Inflammatory macrophage treated with lipopolysaccharide for 1 hour (primary cell): Measurements from ENCODE around the gene ARHGAP45.
"Not testable (repeated sequence)": the region's sequence is repeated elsewhere in the genome, so short reads cannot be mapped to it uniquely, and the experiment has no call there.

ENCODE experiments used
- DNase-seq, 2 donors: peaks; one replicate each; pipeline ENCODE4 v3.0.0-alpha.2; 2020 to 2022

Gene ARHGAP45

DNA sequence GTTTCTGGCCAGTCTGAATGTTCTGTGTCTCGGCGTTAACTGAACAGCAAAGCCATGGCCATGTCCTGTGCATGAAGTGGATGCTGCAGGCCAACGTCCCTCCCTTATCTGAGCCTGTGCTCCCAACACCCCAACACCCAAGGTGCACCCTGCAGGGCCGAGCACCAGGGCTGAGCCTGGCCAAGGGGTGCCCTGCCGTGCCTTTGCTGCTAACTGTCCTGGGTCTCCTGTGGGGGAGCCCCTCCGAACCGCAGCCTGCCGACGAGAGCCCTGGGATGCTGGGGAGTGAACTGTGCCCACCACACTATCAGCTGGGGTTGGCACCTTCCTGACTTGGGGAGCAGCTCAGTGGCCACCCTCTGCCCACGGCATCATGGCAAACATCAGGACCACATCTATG, 54.4 kb downstream of the ARHGAP45 start:
- no peak for DNase-seq

DNA sequence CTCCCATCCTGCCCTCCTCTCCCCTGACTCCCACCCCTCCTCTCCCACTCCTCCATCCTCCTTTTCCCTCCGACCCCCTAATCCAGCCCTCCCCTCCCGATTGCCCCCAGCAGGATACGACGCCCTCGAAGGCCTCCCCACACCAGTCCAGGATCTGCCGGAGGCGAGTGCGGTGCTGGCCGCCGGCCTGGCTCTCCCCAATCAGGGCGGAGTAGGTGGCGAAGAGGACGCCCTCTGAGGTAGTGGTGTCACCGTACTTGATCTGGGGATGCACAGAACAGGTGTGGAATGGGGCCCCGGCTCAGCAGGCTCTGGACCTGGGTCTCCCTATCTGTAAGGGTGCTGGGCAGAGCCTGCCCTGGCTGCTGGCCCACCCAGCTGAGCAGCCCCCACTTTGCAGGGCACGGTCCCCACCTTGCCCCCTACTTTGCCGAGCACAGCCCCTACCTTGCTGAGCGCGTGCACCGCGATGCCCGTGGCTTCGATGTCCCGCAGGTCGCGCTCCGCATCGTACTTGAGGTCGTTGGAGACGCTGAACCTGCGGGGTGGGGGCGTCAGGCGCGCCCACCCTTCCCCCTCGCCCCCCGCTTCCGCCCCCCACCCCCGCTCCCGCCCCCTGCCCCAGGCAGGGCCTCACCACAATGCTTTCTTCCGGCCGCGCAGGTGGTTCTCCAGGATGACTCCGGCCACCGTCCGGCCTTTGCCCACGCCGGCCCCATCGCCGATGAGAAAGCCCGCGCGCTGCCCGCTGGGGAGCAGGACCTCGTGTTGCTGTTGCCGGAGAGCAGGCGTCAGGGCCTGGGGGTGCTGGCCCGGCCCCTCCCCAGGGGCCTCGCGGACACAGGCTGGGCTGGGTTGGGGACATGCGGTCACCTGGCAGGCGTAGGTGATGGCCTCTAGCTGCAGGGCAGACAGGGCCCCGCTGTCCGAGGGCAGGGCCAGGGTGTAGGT, 55.3 kb downstream of the ARHGAP45 start:
- no peak for DNase-seq

DNA sequence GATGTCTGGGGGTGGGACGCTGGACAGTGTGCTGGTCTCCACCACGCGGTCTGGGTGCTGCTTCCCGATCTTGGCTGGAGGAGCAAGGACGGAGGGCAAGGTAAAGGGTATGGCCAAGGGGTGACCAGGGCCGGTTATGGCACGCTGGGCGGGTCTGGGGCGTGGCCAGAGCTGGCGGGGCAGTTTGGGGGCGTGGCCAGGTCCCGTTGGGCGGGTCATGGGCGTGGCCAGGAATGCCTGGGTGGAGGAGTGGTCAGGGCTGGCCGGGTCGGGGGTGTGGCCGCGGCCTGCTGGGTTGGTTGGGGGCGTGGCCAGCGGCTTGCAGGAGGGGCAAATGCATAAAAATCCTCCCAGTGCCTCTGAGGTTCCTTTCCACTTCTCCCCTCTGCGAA, 56.0 kb downstream of the ARHGAP45 start:
- DNase-seq, result peak; percentile 62 to 88

DNA sequence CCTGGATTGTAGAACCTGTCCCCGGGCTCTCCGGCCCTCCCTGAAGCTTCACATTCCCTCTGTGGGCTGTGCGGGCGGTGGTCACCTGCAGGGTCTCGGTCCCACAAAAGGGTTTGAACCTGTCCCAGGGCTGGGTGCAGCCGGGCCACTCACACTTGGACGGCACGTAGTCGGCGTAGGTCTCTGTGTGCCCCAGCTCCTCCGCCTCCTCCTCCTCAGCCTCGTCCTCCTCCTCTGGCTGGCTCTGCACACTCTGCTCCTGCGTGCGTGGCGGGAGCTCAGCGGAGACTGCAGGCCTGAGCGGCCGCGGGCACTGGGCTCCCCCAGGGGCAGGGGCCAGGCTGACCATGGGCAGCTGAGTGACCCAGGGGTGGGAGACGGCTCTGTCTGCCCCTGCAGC, 56.4 kb downstream of the ARHGAP45 start:
- DNase-seq, result no peak

DNA sequence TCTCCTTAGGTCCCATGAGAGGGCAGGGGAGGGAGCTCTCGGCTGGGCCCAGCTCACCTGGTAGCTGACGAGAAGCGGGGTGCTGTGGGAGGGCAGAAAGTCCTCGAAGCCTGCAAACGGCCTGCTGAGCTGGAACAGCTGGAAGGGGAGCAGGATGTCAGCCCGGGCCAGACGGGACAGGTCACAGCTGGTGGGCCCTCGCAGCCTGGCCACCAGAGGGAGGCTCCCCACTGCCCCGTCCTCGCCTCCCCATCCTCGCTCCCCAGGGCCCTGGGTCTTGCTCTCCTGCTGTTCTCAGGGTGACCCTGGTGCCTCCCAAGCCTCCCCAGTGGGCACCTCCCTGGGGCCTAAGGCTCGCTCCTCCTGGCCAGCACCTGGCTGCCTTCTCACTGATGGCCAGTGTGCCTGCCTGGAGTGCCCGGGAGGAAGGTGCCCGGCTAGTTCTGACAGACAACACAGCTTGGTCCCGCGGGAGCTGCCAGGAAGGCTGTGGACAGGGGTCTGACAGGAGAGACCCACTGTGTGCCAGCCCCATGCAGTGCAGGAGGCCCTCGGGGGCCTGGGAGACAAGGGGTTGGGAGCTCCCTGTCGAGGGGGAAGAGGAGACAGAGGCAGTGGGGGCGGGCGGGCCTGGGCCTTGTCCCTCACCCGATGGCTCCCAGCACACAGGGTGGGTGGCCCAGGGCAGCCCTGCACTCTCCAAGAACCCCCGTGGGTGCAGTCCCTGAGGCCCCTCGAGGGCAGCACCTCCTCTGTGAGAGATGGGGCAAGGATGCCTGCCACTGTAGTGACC, 57.1 kb downstream of the ARHGAP45 start:
- no peak for DNase-seq

DNA sequence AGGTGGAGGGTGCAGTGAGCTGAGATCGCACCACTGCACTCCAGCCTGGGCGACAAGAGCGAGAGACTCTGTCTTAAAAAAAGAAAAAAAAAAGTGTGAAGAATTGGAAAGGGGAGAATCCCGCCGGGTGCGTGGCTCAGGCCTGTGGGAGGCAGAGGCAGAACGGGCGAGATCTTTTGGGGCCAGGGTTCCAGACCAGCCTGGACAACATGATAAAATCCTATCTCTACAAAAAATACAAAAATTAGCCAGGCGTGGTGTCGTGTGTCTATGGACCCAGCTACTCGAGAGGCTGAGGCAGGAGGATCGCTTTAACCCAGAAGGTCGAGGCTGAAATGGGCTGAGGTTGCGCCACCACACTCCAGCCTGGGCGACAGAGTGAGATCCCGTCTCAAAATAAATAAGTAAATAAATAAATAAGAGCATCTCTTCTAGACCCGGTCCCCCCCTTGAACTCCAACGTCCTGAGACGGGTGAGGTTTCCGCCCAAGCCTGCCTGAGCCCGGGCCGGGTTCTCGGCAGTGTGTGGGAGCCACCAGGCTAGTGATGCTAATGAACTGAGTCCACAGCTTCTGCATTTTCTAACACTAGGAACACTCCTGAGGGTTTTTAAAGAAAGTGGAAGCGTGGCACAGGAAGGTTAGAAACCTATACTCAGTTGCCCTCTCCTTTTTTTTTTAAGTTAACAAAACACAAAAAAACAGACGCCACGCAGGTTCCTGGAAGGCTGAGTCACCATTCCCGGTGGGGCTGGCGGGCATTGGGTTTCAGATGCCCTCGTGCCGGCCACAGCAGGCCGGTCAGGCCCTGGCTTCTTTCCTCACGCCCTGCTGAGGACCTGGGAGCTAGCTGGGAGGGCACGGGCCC, 58.9 kb downstream of the ARHGAP45 start:
- peak; percentile 54 to 61 for DNase-seq

DNA sequence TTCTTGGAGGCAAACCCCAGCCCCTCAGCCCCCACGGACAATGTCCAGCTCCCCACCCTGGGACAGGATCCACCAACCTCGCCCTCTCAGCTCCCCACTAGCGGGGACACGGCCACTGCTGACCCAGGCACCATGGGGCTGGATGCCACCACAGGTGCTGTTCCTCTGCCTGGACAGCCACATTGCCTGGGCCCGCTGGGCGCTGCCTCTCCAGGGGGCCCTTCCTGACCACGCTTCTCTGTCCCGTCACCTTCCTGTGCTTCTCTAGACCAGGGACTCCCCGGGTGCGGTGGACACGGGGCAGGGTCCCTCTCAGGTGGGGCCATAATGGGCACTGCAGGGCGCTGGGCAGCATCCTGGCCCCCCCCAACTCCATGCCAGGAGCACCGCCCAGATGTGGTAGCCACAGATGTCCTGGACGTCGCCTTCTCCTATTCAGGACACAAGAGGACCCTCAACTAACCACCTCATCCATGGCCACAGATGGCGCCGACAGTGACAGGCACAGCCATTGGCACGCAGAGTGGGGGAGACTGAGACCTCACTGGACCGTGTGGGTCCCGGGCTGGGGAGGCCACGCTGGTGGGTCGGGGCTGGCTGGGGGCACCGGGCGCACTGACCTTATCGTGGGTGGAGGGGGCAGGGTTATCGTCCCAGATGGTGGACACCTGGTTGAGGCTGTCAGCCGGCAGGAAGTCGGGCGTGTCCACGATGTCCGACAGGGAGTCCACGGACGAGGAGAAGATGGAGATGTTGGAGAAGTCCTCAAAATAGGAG, 60.2 kb downstream of the ARHGAP45 start:
- DNase-seq, result no peak

DNA sequence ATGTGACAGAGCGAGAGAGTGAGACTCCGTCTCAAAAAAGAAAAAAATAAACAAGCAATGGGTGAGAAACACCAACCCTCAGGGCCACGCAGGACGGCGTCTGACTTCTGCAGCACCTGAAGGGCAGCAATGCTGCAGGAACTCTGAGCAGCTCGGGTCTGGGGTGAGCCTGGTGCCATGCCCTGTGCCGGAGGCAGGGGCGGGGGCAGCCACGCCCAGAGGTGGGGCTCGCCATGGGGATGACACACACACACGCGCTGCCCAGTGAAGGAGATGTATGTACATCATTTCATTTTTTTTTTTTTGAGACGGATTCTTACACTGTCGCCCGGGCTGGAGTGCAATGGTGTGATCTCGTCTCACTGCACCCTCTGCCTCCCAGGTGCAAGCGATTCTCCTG, 61.1 kb downstream of the ARHGAP45 start:
- DNase-seq, result no peak

DNA sequence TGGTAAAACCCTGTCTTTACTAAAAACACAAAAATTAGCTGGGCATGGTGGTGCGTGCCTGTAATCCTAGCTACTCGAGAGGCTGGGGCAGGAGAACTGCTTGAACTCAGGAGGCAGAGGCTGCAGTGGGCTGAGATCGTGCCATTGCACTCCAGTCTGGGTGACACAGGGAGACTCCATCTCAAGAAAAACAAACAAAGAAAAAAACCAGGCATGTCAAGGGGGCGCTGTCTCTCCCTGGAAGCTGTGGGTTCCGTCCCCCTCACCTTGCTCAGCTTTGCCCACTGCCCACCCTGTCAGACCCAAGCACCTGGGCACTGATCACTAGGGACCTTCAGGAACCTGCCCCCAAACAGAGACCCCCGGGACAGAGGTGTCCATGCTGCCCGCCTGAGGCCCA, 62.1 kb downstream of the ARHGAP45 start:
- not testable (repeated sequence) for DNase-seq

DNA sequence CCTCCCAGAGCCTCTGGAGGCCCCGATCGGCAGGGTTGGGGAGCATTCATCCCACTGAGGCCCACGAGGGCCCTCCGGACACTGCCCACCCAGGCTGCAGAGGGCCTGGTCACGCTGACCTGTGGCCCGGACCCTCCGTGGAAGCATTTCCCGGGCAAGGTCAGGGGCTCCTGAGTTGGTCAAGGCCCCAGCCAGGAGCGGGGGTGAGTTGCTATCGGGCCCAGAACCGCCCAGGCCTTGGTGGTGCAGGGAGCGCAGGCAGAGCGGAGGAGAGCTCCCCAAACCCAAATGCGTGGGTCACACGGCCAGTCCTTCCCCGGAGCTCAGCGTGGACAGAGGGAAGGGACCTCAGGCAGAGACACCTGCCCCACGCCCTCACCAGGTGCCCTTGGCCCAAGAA, 62.6 kb downstream of the ARHGAP45 start:
- DNase-seq, result no peak

DNA sequence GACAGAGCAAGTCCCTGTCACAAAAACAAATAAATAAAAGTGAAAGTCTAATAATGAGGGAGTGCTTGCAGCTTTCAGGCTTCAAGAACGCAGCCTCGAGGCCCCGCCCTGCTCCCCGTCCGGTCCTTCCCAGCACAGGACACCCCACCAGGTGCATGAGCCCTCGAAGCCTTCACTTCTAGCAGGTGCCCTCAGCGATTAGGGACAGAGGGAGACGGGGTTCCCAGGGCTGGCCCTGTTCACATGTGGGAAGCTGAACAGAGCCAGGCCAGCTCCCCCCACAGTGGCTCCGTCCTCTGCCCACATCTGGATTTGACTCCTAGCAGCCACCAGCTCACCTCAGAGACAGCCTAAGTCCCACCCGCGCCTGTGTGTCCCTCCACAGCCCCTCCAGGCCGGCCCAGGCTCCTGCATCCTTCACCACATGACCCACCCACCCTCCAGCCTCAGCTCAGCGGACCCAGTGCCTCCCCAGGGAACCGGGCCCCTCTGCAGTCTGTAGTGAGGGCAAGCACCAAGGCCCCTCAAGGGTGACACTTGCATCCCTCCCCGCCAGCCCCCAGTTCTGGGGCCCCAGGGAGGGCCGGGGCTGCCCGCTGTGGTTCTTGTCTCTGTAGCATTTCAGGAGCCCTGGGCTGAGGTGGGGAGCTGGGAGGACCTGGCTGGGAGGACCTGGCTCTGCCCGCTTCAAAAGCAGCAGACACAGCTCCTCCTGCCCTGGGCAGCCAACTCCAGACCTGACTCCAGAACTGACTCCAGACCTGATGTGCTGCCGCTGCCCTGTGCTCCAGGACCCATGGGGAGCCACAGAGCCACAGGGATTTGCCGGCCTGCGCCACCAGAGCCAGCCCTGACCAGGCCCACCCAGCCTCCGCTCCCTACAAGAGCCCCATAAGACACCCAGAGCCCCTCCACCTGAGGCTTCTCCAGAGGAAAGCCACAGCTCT, 64.1 kb downstream of the ARHGAP45 start:
- DNase-seq, result no peak

DNA sequence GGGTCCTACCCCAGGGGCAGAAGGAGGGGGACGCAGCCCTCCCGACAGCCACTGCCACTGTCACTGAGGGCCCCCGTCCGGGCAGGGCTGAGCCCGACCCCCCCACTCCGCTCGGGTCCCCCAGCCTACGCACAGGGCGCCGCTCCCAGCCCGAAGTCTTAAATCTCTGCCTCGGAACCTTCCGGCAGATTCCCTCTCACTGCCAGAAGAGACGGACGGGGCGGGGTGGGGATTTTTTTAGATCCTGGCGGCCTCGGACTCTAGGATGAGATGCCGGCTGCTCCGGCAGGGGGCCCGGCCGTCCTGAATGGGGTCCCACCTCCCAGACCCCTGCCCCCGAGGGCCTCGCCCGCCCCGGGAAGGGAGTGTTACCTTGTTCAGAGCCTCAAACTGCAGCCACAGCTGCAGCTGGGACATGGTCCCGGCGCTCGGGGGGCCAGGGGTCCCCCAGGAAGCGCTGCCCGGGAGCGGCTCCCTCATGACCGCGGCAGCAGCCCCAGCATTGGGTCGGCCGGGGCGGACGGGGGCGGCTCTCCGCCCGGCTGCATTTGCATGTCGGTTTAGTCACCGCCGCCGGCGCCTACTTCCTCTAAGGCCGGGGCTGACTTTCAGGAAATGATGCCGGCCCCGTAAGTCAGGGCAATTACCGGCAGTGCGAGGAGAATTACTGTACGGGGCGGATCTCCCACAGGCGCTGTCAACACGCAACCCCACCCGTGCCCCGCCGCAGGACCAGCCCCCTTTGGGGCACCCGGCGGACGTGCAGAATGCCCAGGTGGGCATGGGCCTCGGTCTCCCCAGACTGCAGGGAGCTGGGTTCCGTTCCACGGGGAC, 65.0 kb downstream of the ARHGAP45 start:
- DNase-seq, result peak; percentile 93 to 95

DNA sequence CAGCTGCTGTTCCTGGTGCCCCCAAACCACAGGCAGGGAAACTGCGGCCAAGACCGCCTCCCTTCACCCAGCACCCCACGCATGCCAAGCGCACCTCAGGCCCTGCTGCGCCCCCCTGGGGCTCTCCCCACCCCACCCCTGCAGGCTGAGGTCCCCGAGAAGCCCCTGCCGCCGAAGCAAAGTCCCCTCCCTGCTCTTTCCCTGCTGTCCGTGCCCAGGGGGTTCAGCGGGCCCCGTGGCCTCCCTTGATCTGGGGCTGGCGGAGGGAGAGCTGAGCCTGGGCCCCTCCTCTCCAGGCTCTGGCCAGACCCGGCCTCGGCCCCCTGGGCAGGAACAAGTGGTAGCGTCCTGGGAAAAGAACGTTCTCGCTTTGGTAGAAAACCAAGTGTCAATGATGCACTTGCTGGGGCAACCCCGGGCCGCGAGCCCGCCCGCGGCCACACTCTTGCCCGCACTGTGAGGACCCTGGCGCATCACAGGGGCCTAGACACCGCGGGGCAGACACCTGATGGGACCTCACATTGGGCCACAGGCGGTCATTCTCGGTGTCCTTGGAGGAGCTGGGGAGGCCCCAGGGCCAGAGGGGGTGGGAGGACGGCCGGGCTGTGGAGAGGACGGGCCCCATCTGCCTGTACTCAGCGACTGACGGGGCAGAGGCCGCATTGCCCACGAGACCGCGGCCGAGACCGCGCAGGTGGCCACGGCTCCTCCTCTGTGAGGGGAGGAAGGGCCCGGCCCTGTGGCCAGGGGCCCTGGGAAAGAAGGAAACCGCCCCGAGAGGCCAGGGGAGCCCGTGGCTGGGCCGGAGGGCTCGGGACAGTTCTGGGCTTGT, 65.8 kb downstream of the ARHGAP45 start:
- DNase-seq, result peak in 1 of 2 donors; percentile 20

DNA sequence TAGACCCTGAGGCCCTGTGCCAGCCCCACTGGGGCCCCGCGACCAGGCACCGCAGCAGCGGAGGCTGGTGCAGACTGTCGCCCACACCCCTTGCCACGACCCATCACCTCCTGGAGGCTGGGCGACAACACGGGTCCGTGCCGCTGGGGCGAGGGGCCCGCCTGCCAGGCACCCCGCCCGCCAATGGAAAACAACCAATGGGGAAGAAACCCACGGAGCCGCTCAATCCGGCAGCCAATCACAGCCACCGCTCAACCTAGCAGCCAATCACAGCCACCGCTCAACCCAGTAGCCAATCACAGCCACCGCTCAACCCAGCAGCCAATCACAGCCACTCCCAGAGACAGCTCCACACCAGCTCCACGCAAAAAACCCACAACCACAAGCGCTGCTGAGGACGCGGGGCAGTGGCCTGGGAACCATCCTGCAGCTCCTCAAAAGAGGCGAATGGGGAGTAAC, 66.5 kb downstream of the ARHGAP45 start:
- DNase-seq, result peak in 1 of 2 donors; percentile 36

DNA sequence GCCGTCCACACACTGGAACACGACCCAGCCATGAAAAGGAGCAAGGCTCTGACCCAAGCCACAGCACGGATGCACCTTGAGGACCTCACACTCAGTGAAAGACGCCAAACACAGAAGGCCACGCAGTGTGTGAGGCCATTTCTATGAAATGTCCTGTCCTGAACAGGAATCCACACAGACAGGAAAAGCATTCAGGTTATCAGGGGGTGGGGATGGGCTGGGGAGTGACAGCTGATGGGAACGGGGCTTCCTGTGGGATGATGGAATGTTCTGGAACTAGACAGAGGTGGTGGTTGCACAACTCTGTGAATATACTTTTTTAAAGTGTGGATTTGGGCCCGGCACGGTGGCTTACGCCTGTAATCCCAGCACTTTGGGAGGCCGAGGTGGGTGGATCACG, 67.5 kb downstream of the ARHGAP45 start:
- no peak for DNase-seq

DNA sequence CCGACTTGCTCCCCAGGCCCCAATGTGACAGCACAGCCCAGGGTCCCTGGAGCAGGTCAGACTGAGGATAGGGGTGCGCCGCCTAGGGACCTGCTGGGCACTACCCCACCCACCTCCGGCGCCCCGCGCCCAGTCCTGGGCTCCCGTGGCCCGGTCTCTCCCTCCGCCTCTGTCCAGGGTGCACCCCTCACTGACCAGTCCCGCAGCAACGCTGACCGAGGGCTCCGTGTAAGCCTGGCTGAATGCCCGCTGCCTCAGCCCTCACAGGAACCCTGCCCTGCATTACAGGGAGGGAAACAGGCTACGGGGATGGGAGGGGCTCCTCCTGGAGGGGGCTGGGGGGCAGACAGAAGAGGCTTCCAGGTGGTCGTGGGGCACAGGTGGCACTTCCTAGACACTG, 68.5 kb downstream of the ARHGAP45 start:
- no peak for DNase-seq

DNA sequence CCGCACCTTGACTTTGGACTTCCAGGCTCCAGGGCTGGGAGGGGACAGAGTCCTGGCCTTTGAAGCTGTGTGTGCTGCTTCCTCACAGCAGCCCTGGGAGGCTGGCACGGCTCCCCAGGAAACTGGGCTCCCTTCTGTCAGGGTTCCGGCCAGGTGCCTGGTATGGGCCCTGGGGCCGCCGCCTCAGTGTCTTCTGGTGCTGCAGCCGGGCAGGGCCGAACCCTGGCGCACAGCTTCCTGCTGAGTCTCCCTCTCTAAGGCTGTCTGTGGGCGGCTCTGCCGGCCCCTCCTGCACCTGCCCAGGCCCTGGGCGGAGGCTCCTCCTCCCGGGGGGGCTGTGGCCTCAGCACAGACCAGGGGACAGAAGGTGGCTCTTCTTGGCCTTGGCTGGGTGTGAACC, 69.2 kb downstream of the ARHGAP45 start:
- no peak for DNase-seq
